Endothelial cell of umbilical vein (primary cell): Measurements from ENCODE around the gene ASAH2. TPM values are rescaled to one million over a fixed set of nuclear protein-coding genes. Genes with fewer than 3 reads are reported as not detected.

ENCODE experiments used
- BruUV-seq: library from RNA; stranded (reverse); fragments of 400-500 nt; replicated peaks from 2 replicates; lab custom pipeline; 2021; lab: Mats Ljungman, UMichigan
- CTCF ChIA-PET: fragments of 300-600, 350-600 bp; sonication (Branson Sonifier 250); formaldehyde crosslinking; loops from one replicate; lab custom pipeline; 2021; ENCODE audit warnings: antibody characterized with exemption, inconsistent platforms; lab: Charles Lee
- POLR2A ChIA-PET: fragments of 300-600, 350-600 bp; sonication (Branson Sonifier 250); formaldehyde crosslinking; loops from one replicate; lab custom pipeline; 2021; ENCODE audit warnings: antibody characterized with exemption, inconsistent platforms; lab: Charles Lee
- DNase-seq: peaks from one replicate; pipeline ENCODE4 v3.0.0-alpha.2; 2011; ENCODE audit warnings: low read depth, low spot score
- FAIRE-seq: peaks from 2 replicates; lab custom pipeline; 2011; peaks lifted over from hg19 to GRCh38; lab: Jason Lieb, UNC
- H2AFZ ChIP-seq: 2 replicates; pipeline ENCODE4 v1.6.0; 2012; ENCODE audit warnings: low read depth, low read length, control low read depth, inconsistent platforms
- H3K27ac ChIP-seq: 2 replicates; pipeline ENCODE4 v1.5.1; 2011; ENCODE audit warnings: low read depth, mild to moderate bottlenecking, control low read depth, low read length, moderate library complexity; ENCODE audit not compliant: insufficient read depth
- H3K27me3 ChIP-seq, 2 experiments: 2 replicates each; pipeline versions ENCODE4 v1.6.0 to v1.6.1; 2011; ENCODE audit warnings: low read length in 2 of 2, mixed read lengths in 1 of 2; ENCODE audit not compliant: control insufficient read depth in 2 of 2, insufficient read depth in 2 of 2
- H3K36me3 ChIP-seq, 2 experiments: 2 replicates in 1 of 2; 3 replicates in 1 of 2; pipeline ENCODE4 v1.5.1; 2011; ENCODE audit warnings: low read length in 2 of 2, mild to moderate bottlenecking in 1 of 2, moderate library complexity in 1 of 2; ENCODE audit not compliant: control insufficient read depth in 2 of 2, insufficient read depth in 2 of 2; ENCODE audit errors: extremely low read depth in 1 of 2
- H3K4me1 ChIP-seq: 3 replicates; pipeline ENCODE4 v1.5.1; 2011; ENCODE audit warnings: mild to moderate bottlenecking, low read length; ENCODE audit not compliant: control insufficient read depth, insufficient read depth; ENCODE audit errors: extremely low read depth
- H3K4me2 ChIP-seq: 2 replicates; pipeline ENCODE4 v1.6.1; 2011; ENCODE audit warnings: low read length, control low read depth, mixed read lengths; ENCODE audit not compliant: insufficient read depth
- H3K4me3 ChIP-seq, 3 experiments: fragments of 200-600 bp in 1 of 3; sonication (generic), shearing (Covaris generic) in 1 of 3; replicated peaks in 1 of 3; 2 replicates each; pipeline ENCODE4 v1.5.1; 2011 to 2016; ENCODE audit warnings: control low read depth in 3 of 3, low read length in 3 of 3, mild to moderate bottlenecking in 2 of 3, inconsistent platforms in 1 of 3, low read depth in 1 of 3, moderate library complexity in 1 of 3; ENCODE audit not compliant: insufficient read depth in 1 of 3
- H3K79me2 ChIP-seq: 2 replicates; pipeline ENCODE4 v1.6.0; 2012; ENCODE audit warnings: low read length, inconsistent platforms; ENCODE audit not compliant: control insufficient read depth, insufficient read depth
- H3K9ac ChIP-seq: replicated peaks from 2 replicates; pipeline ENCODE3; 2011; ENCODE audit warnings: low read length, control low read depth; ENCODE audit not compliant: insufficient read depth; ENCODE audit errors: extremely low read depth
- H3K9me1 ChIP-seq: replicated peaks from 3 replicates; pipeline ENCODE4 v1.6.0; 2011; ENCODE audit warnings: mild to moderate bottlenecking, low read length; ENCODE audit not compliant: control insufficient read depth, insufficient read depth; ENCODE audit errors: extremely low read depth
- H3K9me3 ChIP-seq: replicated peaks from 2 replicates; pipeline ENCODE4 v1.5.1; 2012; ENCODE audit warnings: low read length, inconsistent platforms; ENCODE audit not compliant: control insufficient read depth, insufficient read depth
- H4K20me1 ChIP-seq: replicated peaks from 2 replicates; pipeline ENCODE3; 2011; ENCODE audit warnings: mild to moderate bottlenecking, low read length; ENCODE audit not compliant: control insufficient read depth, insufficient read depth; ENCODE audit errors: extremely low read depth
- CTCF ChIP-seq, 2 donors: IDR thresholded peaks; 1 replicate in 1 of 2; 2 replicates in 1 of 2; pipeline ENCODE4 v1.5.1; 2011; ENCODE audit warnings: low read length in 2 of 2, mild to moderate bottlenecking in 2 of 2, moderate library complexity in 2 of 2, control low read depth in 1 of 2, inconsistent platforms in 1 of 2, low read depth in 1 of 2; ENCODE audit not compliant: insufficient read depth in 1 of 2; ENCODE audit errors: extremely low read depth in 1 of 2
- EZH2 ChIP-seq: IDR thresholded peaks from 2 replicates; pipeline ENCODE4 v1.6.1; 2012; ENCODE audit warnings: borderline replicate concordance, low read depth, mild to moderate bottlenecking, moderate library complexity, low read length, inconsistent platforms; ENCODE audit not compliant: severe bottlenecking
- FOS ChIP-seq: IDR thresholded peaks from 2 replicates; pipeline ENCODE4 v1.6.1; 2011; ENCODE audit warnings: mild to moderate bottlenecking, low read length, moderate library complexity, borderline replicate concordance; ENCODE audit not compliant: insufficient read depth
- GATA2 ChIP-seq: IDR thresholded peaks from 2 replicates; pipeline ENCODE4 v1.7.0; 2011; ENCODE audit warnings: low read depth, mild to moderate bottlenecking, moderate library complexity, mixed read lengths, low read length; ENCODE audit not compliant: insufficient read length, insufficient read depth
- JUN ChIP-seq: IDR thresholded peaks from 2 replicates; pipeline ENCODE4 v1.6.1; 2011; ENCODE audit warnings: borderline replicate concordance, low read depth; ENCODE audit not compliant: insufficient read length, insufficient read depth
- MAX ChIP-seq: IDR thresholded peaks from 2 replicates; pipeline ENCODE4 v1.6.1; 2011; ENCODE audit not compliant: insufficient read depth, insufficient read length
- MYC ChIP-seq: IDR thresholded peaks from one replicate; pipeline ENCODE4 v1.6.1; 2011; ENCODE audit warnings: mild to moderate bottlenecking, low read depth, low read length
- POLR2A ChIP-seq: IDR thresholded peaks from 2 replicates; pipeline ENCODE4 v1.6.1; 2012; ENCODE audit warnings: low read depth, mild to moderate bottlenecking, control low read depth, low read length
- POLR2AphosphoS5 ChIP-seq: IDR thresholded peaks from 2 replicates; pipeline ENCODE4 v1.6.1; 2012; ENCODE audit warnings: low read depth, mild to moderate bottlenecking, control low read depth, low read length, moderate library complexity; ENCODE audit not compliant: insufficient read depth
- dilution Hi-C: fragments of 300-500 bp; cut with MboI; formaldehyde crosslinking; loops from one replicate; pipeline ENCODE4 v1.15.0; 2019; ENCODE audit warnings: low sequenced_read_pairs; ENCODE audit not compliant: extremely low pct_ligation_motif_present
- intact Hi-C: fragments of 100-400 bp; cut with micrococcal nuclease; formaldehyde crosslinking; loops from one replicate; pipeline ENCODE4 v1.10.0; 2022
- polyA plus RNA-seq, 4 experiments: library from polyadenylated mRNA; depleted of rRNA in 3 of 4; stranded (reverse) in 3 of 4; unstranded in 1 of 4; fragments of >200 nt; gene quantifications; 2 replicates each; pipeline versions ENCODE4 v1.2.1 to v1.2.3, GENCODE V29; 2011 to 2012; ENCODE audit warnings: missing spikeins in 1 of 4
- total RNA-seq: library from RNA; stranded (reverse); gene quantifications from 2 replicates; pipeline ENCODE4 v1.2.3, GENCODE V29; 2021

ASAH2 gene
- total and polyA plus RNA-seq, 2 donors (not counting 3 experiments of a cell fraction or from before 2014, with no cell fraction given): 0.23 to 1.1 TPM

- Histone ChIP-seq H3K27me3 (peaks cover 6 to 23% of the 10 kb centered on the region in 2 experiments), H3K79me2 (no peaks in the 10 kb centered on the region), H3K4me1 (no peaks in the 10 kb centered on the region), H3K9me3 (no peaks in the 10 kb centered on the region), H3K27ac (no peak overlapping the region), H3K36me3 (no peaks in the 10 kb centered on the region), H3K4me3 (no peak overlapping the region), H3K9me1 (no peaks in the 10 kb centered on the region), H2AFZ (no peak overlapping the region), H3K9ac (no peak overlapping the region), H3K4me2 (no peak overlapping the region), H4K20me1 (no peaks in the 10 kb centered on the region)
- no peak for DNase-seq
- FAIRE-seq: no peak
- intact Hi-C loops (no loop called here), dilution Hi-C loops (no loop called here)
- CTCF ChIA-PET: interaction anchor here (1.0 kb wide), 1 partner anchor 19 kb away, joined by 3 read pairs; no protein-coding TSS in a partner anchor
- POLR2A ChIA-PET: no interaction called here
- TF ChIP-seq FOS (no peak), MYC (no peak), POLR2A (no peak), POLR2AphosphoS5 (no peak), GATA2 (no peak), CTCF (IDR thresholded peaks at IDR 0.05; ENCODE audit: extremely low read depth in 1 of 2, insufficient read depth in 1 of 2, low read depth in 1 of 2, low read length in 2 of 2) (no peak), MAX (no peak), JUN (no peak), EZH2 (no peak)
- no TSS peak for BruUV-seq
These were observed 28.2 kb upstream of the ASAH2 start for GRCh38 chr10:50279489-50279888.
